ENCODE measurements around the gene NLGN4X.

The NLGN4X gene

GRCh38 chrX:6053141-6053540, 175.5 kb downstream of the NLGN4X start:
- no peak for DNase-seq (ENCODE audit: extremely low read depth, low read depth)
- no peak for TF ChIP-seq CTCF (IDR thresholded peaks at IDR 0.05; ENCODE audit: low read depth, low read length, missing control alignments)
- H3K4me3 ChIP-seq (replicated peaks; ENCODE audit: low read depth, low read length): no peak overlapping the region

DNA sequence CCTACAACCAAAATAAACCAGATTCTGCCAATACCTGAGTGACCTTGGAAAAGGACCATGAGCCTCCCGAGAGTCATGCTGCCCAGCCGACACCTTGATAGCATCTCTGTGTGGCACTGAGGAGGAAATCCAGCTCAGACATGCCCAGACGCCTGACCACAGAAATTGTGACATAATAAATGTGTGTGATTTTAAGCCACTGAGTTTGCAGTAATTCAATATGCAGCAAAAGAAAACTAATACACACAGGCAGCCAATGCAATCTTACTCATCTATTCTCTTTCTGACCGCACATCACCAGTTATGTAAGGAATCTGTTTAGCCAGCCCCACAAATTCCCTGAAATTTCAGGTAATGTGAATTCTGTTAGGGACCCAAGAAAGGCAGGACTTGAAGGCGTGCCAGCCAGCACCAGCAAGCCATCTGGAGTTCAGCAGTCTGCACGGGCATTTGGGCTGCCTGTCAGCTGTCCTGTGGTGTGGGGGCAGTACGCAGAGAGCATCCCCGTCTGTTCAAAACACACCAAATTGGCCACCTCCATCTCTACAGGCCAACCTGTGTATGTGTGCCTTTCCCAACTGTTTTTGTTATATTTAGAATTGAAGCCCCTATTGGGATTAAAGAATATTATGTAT, 176.4 kb downstream of the NLGN4X start:
- H3K4me3 ChIP-seq (replicated peaks; ENCODE audit: low read depth, low read length): no peak overlapping the region
- DNase-seq (ENCODE audit: extremely low read depth, low read depth): no peak
- no peak for TF ChIP-seq CTCF (IDR thresholded peaks at IDR 0.05; ENCODE audit: low read depth, low read length, missing control alignments)

DNA sequence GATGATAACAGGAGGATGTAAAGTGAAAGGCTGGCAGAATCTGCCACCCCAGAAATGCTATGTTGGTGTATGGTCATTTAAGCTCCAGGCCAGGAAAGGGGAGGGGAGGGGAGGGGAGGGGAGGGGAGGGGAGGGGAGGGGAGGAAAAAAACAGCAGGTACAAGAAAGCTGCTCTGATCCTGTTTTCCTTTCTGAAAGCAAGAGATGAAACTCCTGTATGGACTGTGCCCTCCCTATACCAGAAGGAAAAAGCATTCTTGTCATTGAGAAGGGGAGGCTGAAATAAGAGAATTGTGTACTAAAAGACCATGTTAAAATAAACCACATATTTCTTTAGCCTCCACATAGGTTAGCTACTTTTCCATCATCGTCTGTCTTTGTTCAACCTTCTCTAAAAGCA, 179.5 kb downstream of the NLGN4X start:
- no peak for TF ChIP-seq CTCF (IDR thresholded peaks at IDR 0.05; ENCODE audit: low read depth, low read length, missing control alignments)
- no peak overlapping the region for H3K4me3 ChIP-seq (replicated peaks; ENCODE audit: low read depth, low read length)
- no peak for DNase-seq (ENCODE audit: extremely low read depth, low read depth)

GRCh38 chrX:6041630-6042029, 187.0 kb downstream of the NLGN4X start:
- TF ChIP-seq CTCF (IDR thresholded peaks at IDR 0.05; ENCODE audit: low read depth, low read length, missing control alignments): no peak
- DNase-seq (ENCODE audit: extremely low read depth, low read depth): no peak
- H3K4me3 ChIP-seq (replicated peaks; ENCODE audit: low read depth, low read length): no peak overlapping the region

- TF ChIP-seq CTCF (IDR thresholded peaks at IDR 0.05; ENCODE audit: low read depth, low read length, missing control alignments): no peak
- no peak for DNase-seq (ENCODE audit: extremely low read depth, low read depth)
Measured at GRCh38 chrX:6029014-6029413, 199.7 kb downstream of the NLGN4X start.

GRCh38 chrX:6026980-6027379, 201.7 kb downstream of the NLGN4X start:
- DNase-seq (ENCODE audit: extremely low read depth, low read depth): no peak

More at GRCh38 chrX:6029014-6029413, 199.7 kb downstream of the NLGN4X start:
- H3K4me3 ChIP-seq (replicated peaks; ENCODE audit: low read depth, low read length): no peak overlapping the region

More at GRCh38 chrX:6026980-6027379, 201.7 kb downstream of the NLGN4X start:
- no peak overlapping the region for H3K4me3 ChIP-seq (replicated peaks; ENCODE audit: low read depth, low read length)
- TF ChIP-seq CTCF (IDR thresholded peaks at IDR 0.05; ENCODE audit: low read depth, low read length, missing control alignments): no peak
